GM19452 (cell line): ENCODE results near the gene CYTH2.
"Not testable (repeated sequence)": the region's sequence is repeated elsewhere in the genome, so short reads cannot be mapped to it uniquely, and the experiment has no call there.

Experiments
- ATAC-seq: cut with Tn5 transposase; IDR thresholded peaks from one replicate; pipeline ENCODE4 v1.9.1; 2021; ENCODE audit not compliant: unreplicated experiment

The CYTH2 gene

GRCh38 chr19:48477067-48477685 lies 8.0 kb downstream of the CYTH2 start:
- ATAC-seq: no peak

DNA sequence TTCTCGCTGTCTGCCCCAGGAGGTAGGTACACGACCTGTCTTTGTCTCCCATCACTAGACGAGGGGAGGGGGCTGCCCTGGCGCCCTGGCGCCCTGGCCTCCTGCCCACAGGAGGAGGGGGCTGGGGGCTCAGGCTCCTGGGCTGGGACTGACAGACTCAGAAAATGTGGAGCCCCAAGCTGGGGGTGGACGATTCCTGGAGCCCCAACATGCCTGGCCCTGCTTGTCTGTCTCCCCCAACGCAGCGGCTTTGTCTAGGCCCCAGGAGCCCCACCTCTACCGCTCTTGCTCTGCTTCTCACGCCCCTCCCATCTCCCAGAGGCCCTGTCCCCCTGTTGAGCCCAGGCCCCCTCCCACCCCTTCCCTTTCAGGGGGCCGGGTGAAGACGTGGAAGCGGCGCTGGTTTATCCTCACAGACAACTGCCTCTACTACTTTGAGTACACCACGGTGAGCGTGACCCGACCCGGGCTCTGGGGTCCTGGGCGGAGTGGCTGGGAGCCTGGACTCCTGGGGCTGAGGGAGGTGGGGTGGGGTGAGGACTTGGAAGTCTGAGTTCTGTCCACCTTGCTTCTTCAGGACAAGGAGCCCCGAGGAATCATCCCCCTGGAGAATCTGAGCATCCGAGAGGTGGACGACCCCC lies 8.6 kb downstream of the CYTH2 start:
- no peak for ATAC-seq

- no peak for ATAC-seq
Measured at GRCh38 chr19:48478339-48479256, 9.4 kb downstream of the CYTH2 start.

DNA sequence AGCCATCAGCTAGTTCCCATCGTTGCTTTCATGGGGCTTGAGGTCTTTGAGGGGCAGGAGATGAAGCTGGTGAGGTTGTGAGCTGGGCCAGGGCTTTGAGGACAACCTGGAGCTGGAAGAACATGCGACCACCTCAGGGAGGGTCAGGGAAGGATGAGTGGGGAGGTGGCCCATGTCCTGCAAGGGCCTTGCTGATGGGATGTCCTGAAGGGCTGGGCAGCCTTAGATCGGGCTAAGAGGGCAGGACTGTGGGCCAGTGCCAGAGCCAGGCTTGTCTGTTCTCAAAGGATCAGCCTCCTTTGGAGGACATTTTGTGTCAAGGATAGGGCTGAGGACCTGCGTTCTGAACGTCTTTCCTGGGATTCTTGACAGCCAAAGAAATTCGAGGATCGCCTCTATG lies 10.5 kb downstream of the CYTH2 start:
- ATAC-seq: no peak

- ATAC-seq: no peak
Measured at GRCh38 chr19:48480183-48480557, 11.0 kb downstream of the CYTH2 start.

DNA sequence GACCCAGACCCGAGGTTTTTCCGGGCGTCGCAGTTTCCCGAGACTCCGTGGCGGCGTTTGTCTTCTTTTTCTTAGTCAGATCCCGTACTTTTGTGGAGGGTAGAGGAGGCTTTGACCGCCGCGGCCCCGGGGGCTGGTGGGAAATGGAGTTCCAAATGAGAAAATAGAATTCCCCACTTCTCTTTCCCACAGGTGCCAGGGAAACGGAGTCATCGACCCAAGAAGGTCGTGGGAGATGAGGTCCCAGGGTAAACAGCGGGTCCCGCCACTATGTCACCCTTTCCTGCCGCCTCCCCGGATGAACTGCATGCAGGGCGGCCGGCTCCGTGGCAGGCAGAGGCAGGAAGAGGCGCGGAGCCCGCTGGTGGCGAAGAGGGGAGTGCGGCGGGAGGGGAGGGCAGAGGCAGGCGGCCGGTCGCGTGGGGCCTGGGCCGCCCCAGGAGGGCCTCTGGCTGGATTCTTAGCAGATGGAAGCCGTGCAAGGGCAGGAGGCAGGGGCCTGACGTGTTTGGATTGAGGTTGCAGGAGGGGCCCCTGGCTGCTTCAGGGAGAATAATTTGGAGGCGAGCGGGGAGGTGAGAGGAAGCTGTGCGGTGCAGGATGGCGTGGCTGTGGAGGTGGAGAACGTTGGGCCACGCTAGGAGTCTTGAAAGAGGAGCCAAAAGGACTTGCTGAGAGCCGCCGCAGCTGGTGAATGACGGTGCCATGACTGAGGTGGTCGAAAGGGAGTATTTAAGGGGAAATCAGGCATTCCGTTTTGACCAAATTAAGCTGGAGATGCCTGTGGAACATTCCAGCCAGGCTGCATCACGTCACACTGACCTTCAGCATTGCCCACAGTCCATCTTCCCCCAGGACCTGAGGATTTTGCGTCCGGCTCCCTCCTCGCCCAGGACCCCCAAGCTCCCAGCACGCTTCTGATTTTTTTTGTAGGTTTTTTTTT lies 11.7 kb downstream of the CYTH2 start:
- no peak for ATAC-seq

DNA sequence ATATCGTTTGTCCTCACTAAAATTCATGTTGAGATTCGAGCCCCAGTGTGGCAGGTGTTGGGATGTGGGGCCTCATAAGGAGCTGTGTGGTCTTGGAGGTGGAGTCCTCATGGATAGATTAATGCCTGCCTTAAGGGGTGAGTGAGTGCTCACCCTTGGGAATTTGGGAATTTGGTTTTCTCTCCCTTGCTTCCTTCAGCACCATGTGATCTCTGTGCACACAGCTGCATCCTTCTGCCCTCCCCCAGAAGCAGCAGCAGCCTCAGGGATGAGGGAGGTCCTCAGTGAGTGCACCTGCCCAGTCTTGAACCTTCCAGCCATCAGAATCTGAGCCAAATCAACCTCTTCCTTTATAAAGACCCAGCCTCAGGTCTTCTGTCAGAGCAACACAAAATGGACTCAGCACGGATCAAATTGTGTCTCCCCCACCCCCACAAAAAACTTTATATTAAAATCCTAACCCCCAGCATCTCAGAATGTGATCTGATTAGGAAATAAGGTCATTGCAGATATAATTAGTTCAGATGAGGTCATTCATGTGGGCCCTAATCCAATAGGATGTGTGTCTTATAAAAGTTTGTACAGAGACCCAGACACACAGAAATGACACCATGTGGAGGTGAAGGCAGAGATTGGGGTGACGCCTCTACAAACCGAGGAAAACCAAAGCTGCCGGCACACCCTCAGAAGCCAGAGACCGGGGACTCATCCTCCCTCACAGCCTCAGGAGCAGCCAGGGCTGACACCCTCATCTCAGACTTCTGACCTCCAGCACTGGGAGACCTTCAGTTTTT lies 12.9 kb downstream of the CYTH2 start:
- ATAC-seq: no peak

GRCh38 chr19:48483301-48483700 lies 14.1 kb downstream of the CYTH2 start:
- no peak for ATAC-seq

- ATAC-seq: no peak
Measured at GRCh38 chr19:48484247-48484893, 15.2 kb downstream of the CYTH2 start.

DNA sequence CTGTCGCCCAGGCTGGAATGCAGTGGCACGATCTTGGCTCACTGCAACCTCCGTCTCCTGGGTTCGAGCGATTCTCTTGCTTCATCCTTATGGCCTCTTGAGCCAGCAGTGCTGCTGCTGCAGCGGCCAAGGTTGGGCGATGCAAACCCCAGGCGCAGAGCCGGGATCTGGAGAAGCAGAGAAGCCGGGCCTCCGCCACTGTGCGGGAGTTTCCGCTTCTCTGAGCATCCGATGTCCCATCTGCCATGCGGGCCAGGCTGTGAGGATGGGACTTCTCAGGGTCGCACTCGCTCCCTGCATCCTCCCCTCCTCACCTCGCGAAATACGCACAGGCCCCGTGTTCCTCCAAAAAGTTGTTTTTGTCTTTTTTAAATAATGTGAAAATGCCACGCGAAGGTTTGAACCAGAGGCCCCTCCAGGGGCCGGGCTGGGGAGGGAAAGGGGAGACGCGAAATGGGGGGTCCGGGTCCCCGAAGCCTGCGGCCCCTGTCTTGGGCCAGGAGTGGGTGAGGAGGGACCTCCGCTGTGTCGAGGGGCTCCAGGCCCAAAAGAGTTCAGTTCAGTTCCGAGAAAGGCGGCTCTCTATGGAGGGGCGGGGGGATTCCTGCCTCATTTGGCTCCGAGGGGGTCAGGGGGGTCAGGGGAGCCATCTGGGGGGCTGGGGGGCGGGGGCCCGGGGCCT lies 15.9 kb downstream of the CYTH2 start:
- ATAC-seq: no peak

DNA sequence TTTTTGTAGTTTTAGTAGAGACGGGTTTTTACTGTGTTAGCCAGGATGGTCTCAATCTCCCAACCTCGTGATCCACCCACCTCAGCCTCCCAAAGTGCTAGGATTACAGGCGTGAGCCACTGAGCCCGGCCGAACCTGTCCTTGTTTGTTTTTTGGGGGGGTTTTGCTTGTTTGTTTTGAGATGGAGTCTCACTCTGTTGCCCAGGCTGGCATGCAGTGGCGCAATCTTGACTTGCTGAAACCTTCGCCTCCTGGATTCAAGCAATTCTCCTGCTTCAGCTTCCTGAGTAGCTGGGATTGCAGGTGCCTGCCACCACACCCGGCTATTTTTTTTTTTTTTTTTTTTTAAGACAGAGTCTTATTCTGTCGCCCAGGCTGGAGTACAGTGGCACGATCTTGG lies 17.5 kb downstream of the CYTH2 start:
- not testable (repeated sequence) for ATAC-seq

DNA sequence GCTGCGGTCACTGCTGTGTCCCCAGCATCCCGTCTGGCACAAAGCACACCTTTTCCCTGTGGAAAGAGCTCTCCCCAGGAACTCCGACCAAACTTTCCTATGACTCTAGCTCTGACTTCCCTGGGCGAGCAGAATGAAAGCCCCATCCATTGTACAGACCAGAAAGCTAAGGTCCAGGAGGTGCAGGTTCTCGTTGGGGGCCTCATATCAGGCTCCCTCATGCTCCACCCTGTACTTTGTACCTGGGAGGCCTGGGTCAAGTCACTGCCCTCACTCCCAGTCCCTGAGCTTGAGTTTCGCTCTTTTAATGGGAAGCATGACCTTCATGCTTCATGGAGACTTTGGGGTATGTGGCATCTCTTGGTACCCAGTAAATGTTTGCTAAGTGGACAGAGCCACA lies 18.4 kb downstream of the CYTH2 start:
- no peak for ATAC-seq

- ATAC-seq: no peak
Measured at GRCh38 chr19:48487948-48488347, 18.8 kb downstream of the CYTH2 start.

DNA sequence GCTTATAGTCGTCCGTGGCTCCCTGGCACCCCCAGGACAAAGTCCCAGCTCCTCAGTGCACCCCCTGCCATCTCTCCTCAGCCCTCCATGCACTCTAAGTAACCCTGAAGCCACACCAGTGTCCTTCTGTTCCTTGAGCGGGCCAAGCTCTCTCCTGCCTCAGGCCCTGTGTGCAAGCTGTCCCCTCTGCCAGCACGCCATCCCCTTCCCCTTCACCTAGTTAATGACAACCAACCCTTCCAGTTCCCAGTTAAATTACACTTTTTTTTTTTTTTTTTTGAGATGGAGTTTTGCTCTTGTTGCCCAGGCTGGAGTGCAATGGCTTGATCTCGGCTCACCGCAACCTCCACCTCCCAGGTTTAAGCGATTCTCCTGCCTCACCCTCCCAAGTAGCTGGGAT lies 19.3 kb downstream of the CYTH2 start:
- not testable (repeated sequence) for ATAC-seq

DNA sequence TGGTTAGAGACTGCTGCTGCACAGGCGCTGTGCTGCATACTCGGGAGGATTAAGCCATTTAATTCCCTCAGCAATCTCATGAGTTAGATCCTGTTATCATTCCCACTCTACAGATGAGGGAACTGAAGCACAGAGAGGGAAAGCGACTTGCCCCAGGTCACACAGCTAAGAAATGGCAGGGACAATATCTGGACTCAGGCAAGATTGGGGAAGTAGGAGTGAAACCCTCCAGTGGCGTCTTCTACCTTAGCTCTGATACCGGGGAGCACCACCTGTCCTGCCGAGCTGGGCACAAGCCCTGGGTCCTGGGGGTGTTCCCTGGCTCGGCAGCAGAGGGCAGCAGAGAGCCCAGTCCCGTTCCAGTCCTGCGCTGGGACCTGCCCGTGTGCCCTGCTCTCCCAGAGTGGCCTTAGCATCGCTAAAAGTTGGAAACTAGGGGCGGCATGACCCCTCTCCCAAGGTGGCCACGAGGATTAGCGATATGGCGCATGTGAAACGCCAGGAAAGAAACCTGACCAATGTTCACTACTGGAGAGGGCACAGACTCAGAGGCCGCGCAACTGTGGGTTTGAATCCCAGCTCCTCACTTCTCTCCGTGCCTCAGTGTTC lies 20.5 kb downstream of the CYTH2 start:
- ATAC-seq: no peak

DNA sequence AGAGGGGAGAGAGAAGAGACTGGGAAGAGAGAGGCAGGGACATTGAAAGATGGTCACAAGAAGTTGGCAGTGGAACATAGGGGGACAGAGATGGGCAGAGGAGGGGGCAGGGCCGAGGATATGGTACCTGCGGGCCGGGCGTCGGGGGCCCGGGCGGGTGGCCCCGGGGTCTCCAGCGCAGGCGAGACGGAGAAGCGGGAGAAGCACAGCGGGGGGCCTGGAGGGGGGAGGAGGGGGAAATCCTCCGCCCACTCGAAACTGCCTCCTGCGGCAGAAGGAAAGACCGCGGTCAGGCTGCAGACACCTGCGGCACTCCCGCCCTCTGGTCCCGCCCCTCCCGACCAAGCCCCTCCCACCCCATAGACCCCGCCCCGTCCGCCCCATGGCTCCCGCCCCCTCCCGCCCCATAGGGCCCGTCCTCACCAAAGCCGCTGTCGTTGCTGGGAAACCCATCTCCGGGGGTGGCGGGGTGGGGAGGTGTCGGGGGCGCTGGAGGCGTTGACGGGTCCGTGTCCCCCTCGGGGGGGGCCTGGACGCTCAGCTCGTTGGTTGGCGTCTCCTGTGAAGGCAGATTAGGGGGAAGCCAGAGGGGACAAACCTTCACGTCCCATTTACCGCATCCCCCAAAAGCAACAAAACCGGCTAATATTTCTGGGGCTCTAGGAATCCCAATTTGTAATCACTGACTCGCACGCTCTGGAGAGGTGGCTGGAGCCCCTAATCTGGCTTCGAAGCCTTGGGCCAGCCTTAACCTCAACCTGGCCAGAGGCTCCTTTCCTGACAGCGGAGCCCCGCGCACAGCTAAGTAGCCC lies 22.0 kb downstream of the CYTH2 start:
- no peak for ATAC-seq

DNA sequence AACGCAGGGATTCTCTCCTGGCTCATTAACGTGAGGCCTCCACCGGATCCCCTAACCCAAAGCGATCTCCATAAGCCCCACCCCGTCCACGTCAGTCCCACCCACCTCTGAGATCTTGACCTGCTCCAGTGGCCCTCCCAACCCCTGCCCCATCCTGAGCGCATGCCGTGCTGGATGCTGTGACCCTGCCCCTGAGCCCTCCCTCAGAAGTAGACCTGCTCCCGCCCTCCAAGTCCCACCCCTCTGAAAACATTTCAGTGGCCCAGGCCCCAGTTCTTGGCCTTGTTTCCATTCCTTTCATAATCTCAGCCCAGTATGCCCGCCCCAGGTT lies 22.6 kb downstream of the CYTH2 start:
- ATAC-seq: no peak
